Suppressor macrophage (primary cell): Measurements from ENCODE around the gene LRRC8D.
A peak's percentile ranks its signal among the peaks of the same experiment; 100 is the strongest.

Experiments used
- DNase-seq, 4 experiments: peaks; one replicate each; pipeline ENCODE4 v3.0.0-alpha.2; 2020 to 2022

Gene LRRC8D

DNA sequence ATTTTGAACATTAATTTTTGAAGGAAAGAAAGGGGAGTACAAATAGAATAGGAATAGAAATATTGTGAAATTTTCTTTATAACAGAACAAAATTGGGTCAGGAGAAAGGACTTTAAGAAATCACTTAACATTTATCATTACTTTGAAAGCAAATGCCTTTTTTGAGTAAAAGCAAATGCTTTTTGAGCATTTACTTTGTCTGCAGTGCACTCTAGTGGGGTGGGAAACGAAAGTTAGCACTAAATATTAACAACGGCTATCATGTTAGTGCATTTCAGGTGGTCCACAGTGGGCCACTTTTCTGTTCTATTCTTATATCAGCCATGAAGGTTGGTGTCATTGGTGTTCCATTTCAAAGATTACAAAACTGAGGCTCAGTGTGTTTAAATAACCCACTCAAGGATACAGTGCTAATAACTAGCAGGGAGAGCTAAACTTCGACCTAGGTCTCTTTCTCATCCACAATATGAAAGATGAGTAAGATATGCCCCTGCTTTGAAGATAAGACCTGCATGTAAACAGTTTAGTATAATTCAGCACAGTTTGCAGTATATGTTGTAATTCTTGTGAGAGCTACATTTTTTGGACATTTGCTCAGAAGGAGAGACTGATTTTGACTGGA, 13.4 kb downstream of the LRRC8D start:
- DNase-seq, result no peak

- no peak for DNase-seq
Measured at GRCh38 chr1:89836252-89837035, 15.6 kb downstream of the LRRC8D start.

DNA sequence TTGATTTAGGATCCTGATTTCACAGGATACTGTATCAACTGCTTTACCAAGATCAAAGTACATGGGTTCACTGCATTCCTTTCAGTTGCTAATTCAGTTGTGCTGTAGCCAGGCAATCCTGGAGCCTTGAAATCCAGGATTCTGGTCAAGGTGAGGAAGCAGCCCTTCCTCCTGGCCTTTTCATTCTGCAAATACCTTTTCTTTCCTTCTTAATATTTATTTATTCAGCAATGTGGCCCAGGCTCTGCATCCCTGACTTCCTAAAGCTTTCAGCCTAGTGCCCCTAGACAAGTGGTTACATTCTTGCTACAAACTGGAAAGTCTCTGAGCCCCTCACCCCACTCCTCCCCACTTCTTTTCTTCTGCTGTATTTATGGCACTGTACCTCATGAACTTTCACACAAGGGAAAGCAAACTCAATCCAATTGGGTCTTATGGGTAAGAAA, 16.2 kb downstream of the LRRC8D start:
- no peak for DNase-seq

DNA sequence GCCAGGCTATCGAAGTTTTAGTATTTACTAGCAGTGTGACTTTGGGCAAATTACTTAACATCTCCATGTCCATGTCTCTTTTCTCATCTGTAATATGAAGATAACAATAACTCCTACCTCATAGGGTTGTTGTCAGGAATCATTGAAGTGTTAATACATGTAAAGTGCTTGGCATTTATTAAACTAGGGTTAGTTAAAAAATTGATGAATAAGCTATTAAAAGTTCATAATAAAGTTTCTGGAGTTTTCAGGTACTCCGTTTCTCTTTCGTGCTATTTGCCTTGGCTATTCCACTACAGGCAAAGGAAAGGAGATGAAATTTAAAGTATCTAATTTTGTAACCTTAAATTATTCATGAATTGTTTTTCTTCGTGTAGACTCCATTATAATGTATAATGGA, 16.7 kb downstream of the LRRC8D start:
- DNase-seq, result no peak

DNA sequence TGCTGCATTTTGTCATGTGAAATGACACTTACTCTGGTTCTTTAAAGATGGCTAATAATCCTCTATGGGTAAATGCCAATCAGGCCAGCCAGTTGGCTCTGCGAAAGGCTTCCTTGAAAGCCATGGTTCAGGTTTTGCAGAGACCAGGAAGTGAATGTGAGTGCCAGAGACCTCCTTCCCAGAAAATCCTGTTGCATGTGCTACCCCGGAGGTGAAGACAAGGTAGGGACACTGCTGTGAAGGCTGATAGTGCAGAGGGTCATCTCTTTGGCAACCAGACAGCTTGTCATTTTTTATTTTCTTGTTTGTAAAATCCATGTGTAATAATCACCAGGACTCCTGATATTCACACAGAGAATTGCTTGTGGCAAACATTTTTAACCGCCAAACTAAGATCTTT, 18.7 kb downstream of the LRRC8D start:
- DNase-seq, result no peak

- no peak for DNase-seq
Measured at GRCh38 chr1:89841507-89841906, 20.7 kb downstream of the LRRC8D start.

DNA sequence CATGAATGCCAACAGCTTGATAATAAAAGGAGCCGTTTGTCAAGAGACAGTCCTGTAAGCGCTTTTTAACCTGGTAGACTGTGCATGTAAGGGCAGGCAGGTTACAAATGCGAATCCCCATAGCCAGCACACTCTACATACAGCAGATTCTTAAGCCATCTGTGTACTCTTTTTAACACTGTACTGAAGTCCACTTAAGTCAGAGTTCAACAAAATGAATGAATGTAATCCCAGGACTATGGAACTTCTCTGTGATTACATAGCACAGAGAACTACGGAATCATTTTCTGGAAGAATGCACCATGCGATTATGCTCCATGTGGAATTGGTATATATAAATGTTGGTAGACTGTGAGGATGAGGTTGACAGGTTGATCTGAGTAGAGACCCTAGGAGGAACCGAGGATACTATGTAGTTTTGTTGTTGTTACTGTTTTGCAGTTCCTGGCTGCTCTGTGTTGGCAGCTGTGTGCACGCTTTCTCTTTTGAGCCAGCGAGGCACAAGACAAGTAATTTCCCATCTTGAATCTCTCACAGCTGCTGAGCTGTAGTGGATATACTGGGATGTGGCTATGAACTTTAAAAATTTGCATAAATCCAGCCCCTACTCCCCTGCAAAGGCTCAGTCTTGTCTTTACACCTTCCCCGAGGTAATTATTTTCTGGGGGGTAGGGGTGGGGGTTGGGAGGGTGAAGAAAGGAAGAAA, 21.9 kb downstream of the LRRC8D start:
- DNase-seq, result peak in 3 of 4 experiments; percentile 15 to 41 (median 29)

GRCh38 chr1:89843273-89844130, 22.7 kb downstream of the LRRC8D start:
- peak; percentile 62 to 85 (median 74) for DNase-seq

DNA sequence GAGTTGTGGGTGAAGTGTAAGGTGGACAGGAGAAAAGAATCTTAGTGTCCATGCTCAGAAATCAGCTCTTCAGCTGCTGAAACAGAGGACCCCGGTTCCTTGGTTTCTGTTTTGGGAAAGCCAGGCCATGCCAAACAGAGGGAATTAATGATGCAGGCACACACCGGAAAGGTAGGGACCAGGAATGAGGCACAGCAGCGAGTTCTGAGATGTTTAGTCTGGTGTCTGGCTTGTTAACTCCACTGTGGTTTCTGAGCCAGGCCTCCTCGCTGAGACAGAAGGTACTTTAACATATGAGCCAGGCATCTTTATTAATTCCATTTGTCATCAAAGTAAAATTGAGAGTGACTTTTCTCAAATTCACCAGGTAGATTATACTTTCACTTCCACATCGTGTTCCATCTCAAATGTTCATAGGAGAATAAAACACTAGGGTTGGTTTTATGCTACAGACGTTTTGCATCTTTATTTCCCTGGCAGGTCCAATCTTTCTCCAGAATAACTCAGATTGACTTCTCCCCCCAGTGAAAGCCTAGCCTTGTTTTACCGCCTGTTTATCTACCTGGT, 23.5 kb downstream of the LRRC8D start:
- no peak for DNase-seq

- no peak for DNase-seq
Measured at GRCh38 chr1:89844860-89845259, 24.0 kb downstream of the LRRC8D start.

DNA sequence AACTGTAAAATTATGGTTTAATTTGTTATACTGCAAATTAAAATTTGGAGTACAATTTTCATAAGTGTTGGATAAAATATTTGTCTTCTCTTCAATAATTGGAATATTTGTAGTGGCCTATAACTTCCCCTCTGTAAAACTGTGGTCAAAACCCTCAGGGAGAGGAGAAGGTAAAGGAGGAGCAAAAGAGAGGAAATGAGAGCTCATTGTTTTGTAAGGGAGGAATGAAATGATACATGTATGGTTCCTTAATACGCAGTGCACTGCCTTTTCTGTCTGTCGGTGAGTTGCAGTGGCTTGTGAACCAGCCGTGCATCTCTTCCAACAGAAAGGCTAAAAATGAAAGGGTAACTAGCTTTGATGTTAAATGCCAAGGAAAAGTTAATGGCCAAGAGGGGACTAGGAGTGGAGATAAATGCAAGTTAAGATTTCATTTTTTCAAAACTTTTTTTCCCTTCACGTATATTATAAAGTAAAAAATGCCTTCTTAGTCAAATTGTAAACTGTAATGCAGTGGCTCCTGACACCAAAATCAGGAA, 26.4 kb downstream of the LRRC8D start:
- peak in 2 of 4 experiments; percentile 14 to 22 for DNase-seq

GRCh38 chr1:89850844-89851415, 30.1 kb downstream of the LRRC8D start:
- DNase-seq, result no peak

DNA sequence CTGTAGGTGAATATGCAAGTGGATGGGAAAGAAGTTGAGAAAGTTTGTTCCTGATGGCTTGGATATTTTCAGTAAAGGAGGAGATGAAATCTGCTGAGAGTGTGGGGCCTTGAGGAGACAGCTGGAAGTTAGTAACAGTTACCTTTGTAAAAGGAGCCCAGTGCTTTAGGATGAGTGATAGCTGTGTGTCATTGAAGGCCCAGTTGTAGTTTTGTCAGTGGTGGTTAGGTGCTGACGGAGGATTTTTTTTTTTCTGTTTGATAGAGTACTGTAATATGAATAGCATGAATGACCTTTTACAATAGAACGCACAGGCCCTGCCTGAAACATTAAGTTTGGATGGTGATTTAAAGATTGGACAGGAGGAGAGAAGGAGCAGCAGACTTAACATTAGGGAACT, 33.3 kb downstream of the LRRC8D start:
- DNase-seq, result no peak

GRCh38 chr1:89855413-89856123, 34.7 kb downstream of the LRRC8D start:
- DNase-seq, result no peak

DNA sequence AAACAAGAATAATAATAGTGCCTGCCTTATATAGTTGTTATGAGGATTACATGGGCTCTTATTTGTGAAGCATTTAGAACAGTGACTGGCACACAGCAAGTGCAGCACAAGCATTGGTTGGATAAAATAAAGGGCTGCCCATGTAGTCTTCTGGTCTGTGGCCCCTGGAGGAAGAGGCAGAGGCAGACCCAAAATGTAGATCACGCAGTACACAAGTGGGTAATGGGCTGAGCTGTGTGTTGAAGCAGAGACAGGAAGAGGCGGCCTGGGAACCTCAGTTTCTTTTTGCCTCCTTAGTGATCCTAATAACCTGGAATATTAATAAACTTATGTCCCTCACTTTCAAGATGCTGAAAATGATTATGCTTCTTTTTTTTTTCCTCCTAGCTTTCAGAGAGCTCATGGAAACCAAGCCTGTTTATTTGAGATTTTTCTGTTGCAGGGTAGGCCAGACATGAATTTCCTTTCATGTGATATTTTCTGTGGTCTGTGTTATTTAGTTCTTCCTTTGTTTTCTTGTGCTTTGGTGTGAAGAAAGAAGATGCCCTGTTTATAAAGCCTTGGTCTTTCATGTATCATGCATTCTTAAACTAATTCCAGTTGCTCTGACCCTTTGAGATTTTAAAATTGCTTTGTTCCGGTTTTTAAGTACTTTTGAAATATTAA, 42.5 kb downstream of the LRRC8D start:
- DNase-seq, result no peak

GRCh38 chr1:89865498-89866382, 44.9 kb downstream of the LRRC8D start:
- no peak for DNase-seq

- no peak for DNase-seq
Measured at GRCh38 chr1:89866568-89866967, 45.7 kb downstream of the LRRC8D start.

- DNase-seq, result no peak
Measured at GRCh38 chr1:89870998-89871397, 50.2 kb downstream of the LRRC8D start.

GRCh38 chr1:89871768-89872473, 51.1 kb downstream of the LRRC8D start:
- no peak for DNase-seq
